Right hindlimb (tissue), 1 donor: ENCODE measurements around the gene SAMD8.

Experiments
- DNase-seq: peaks from one replicate; pipeline ENCODE4 v3.0.0-alpha.2; 2018

The SAMD8 gene

GRCh38 chr10:75228278-75228677 is 116.8 kb downstream of the SAMD8 start:
- no peak for DNase-seq

- DNase-seq = no peak
Measured at GRCh38 chr10:75228834-75229233, 117.4 kb downstream of the SAMD8 start.

GRCh38 chr10:75229971-75230370 is 118.5 kb downstream of the SAMD8 start:
- DNase-seq = no peak

- DNase-seq = peak; percentile 86
Measured at GRCh38 chr10:75230600-75231038, 119.2 kb downstream of the SAMD8 start.
